Measurements from ENCODE around the gene ZBTB25.
A peak's percentile ranks its signal among the peaks of the same experiment; 100 is the strongest.

ZBTB25 gene

DNA sequence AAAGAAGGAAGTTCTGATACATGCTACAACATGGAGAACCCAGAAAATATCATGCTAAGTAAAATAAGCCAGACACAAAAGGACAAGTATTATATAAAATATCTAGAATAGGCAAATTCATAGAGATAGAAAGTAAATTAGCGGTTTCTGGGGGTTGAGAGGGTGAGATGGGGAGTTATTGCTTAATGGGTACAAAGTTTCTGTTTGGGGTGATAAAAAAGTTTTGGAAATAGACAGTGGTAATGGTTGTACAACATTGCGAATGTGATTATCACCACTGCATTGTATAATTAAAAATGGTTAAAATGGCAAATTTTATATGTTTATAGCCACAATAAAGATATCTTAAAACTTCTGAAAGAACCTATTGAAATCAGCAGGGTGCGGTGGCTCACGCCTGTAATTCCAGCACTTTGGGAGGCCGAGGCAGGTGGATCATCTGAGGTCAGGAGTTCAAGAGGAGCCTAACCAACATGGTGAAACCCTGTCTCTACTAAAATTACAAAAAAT, 15.0 kb downstream of the ZBTB25 start:
- H3K4me3 ChIP-seq (ENCODE audit: low read depth, low read length) = no peak overlapping the region

- H3K4me3 ChIP-seq (ENCODE audit: low read depth, low read length) = no peak overlapping the region
Observed at GRCh38 chr14:64478634-64479250, 24.9 kb downstream of the ZBTB25 start.

DNA sequence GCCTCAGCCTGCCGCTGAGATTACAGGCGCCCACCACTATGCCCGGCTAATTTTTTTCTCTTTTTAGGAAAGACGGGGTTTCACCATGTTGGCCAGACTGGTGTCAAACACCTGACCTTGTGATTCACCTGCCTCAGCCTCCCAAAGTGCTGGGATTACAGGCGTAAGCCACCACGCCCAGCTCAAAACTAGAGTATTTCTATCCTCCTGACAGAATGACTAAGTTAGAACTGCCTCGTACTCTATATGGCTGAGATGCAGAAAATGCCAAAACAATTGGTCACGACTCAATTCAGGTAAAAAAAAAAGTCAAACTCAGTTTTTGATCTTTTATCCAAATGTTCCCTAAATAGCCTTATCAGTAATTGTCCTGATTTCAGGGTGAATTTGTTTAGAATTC, 27.2 kb downstream of the ZBTB25 start:
- no peak overlapping the region for H3K4me3 ChIP-seq (ENCODE audit: low read depth, low read length)

GRCh38 chr14:64475585-64476273, 27.9 kb downstream of the ZBTB25 start:
- H3K4me3 ChIP-seq (ENCODE audit: low read depth, low read length) = no peak overlapping the region

DNA sequence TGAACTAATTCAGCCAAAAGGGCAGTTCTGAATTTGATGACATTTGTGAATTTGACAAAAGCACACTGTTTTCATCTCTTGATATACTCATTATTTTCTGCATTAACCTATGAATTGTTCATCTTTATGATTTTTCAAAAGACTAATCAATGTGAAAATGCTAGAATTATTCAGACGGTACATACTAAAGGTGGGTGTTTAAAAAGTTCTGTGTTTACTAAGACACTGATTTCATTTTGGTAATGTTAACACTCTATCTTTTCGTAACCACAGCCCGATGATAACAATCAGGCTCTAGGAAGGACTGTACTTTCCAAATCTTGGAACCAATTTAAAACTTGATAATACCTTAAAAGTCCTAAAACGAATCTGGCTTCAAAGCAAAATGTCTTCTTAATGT, 28.9 kb downstream of the ZBTB25 start:
- H3K4me3 ChIP-seq (ENCODE audit: low read depth, low read length) = no peak overlapping the region

GRCh38 chr14:64474041-64474440, 29.6 kb downstream of the ZBTB25 start:
- H3K4me3 ChIP-seq (ENCODE audit: low read depth, low read length) = no peak overlapping the region

DNA sequence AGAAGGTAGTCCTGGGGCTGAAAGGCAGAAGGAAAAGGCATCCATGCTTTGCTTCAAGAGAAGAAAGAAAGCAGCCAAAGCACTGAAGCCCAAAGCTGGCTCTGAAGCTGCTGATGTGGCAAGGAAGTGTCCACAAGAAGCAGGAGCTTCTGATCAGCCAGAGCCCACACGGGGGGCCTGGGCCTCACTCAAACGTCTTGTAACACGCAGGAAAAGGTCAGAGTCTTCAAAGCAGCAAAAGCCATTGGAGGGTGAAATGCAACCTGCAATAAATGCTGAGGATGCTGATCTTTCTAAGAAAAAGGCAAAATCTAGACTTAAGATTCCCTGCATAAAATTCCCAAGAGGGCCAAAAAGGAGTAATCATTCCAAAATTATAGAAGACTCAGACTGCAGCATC, 35.2 kb downstream of the ZBTB25 start:
- no peak overlapping the region for H3K4me3 ChIP-seq (ENCODE audit: low read depth, low read length)

GRCh38 chr14:64467566-64467965, 36.1 kb downstream of the ZBTB25 start:
- H3K4me3 ChIP-seq (ENCODE audit: low read depth, low read length) = no peak overlapping the region

DNA sequence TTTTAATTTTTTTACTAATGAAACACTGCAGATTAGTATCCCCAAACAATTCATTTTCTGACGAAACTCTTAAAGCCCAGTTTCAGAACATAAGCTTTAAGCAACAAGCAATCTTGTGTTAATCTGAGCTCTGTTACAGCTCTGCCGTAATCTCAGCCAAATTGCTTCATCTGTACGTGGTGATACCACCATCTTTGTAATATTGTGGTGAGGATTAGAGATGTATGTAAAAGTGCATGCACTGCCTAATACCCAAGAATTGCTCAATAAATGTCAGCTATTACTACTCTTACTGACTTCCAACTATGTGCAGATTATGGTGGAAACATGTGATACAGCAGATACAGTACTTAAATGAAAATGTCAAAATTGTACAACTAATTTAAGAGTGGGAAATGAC, 36.5 kb downstream of the ZBTB25 start:
- H3K4me3 ChIP-seq (ENCODE audit: low read depth, low read length) = no peak overlapping the region

- peak overlapping the region; percentile 71 for H3K4me3 ChIP-seq (ENCODE audit: low read depth, low read length)
Observed at GRCh38 chr14:64465831-64466554, 37.6 kb downstream of the ZBTB25 start.

DNA sequence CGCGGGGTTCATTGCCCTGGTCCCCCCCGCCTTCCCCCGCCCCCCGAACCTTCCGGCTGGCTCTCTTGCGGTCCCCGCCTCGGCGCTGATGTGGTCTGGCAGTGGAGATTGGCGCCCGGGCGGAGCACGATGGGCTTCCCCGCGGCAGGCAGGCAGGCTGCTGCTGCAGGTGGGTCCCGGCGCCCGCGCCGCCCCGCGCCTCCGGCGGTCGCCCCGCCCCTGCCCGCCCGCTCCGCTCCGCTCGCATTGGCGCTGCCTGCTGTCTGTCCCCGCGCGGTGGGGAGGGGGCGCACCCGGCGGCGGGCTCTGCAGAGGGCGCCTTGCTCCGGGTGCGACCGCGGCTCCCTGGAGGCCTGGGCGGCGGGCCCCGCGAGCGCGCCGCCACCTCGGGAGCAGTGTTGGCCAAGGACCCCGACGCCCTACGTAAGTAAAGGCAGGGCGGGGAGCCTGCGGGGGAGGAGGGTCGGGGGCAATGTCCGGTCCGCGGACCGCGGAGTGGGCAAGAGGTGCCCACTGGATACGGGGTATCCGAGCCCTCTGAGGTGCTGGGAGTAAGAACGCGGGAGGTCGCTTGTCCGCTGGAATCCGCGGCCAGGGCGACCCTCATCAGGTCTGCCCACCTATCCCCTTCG, 38.3 kb downstream of the ZBTB25 start, which contains the start of gene AKAP5:
TSS of gene AKAP5 (plus strand) at position 309 of the 632 bp plus-strand sequence. CDS start 2,896 bp downstream, outside the sequence.
- peak within 1 kb of the TSS; percentile 71 for H3K4me3 ChIP-seq (ENCODE audit: low read depth, low read length)

- H3K4me3 ChIP-seq (ENCODE audit: low read depth, low read length) = peak overlapping the region; percentile 28
Observed at GRCh38 chr14:64464651-64465050, 39.0 kb downstream of the ZBTB25 start.

- no peak overlapping the region for H3K4me3 ChIP-seq (ENCODE audit: low read depth, low read length)
Observed at GRCh38 chr14:64463873-64464272, 39.8 kb downstream of the ZBTB25 start.

- no peak overlapping the region for H3K4me3 ChIP-seq (ENCODE audit: low read depth, low read length)
Observed at GRCh38 chr14:64463195-64463594, 40.4 kb downstream of the ZBTB25 start.

DNA sequence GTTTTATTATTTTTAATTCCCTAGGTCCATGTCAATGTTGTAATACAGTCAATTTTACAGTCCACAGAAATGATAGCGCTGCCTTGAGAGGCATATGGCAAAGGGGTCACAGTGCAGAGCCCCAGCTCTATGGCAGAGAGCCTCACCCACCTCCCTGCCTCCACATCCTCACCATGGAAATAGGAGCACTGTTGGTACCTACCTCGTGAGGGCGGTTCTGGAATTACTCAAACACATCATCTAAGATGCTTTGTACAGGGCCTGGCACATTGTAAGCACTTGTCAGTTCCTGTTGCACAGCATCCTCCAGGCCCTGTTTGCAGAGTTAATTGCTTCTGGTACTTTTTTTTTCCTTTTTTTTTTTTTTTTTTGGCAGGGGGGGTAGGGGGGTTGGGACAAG, 42.4 kb downstream of the ZBTB25 start:
- H3K4me3 ChIP-seq (ENCODE audit: low read depth, low read length) = no peak overlapping the region

- H3K4me3 ChIP-seq (ENCODE audit: low read depth, low read length) = no peak overlapping the region
Observed at GRCh38 chr14:64459405-64460136, 44.1 kb downstream of the ZBTB25 start.

DNA sequence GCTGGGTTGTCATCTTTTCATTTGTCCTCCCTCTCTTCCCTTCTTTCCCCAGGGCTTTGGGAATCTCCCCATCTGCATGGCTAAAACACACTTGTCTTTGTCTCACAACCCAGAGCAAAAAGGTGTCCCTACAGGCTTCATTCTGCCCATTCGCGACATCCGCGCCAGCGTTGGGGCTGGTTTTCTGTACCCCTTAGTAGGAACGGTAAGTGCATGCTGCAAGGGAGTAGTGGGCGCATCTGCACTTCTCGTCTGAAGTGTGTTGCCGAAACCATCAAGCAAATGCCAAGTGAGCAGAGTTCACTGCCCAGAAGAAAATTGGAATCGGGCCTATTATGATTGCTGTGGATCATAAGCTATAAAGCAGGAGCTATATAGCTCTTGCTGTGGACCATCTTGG, 49.0 kb downstream of the ZBTB25 start:
- no peak overlapping the region for H3K4me3 ChIP-seq (ENCODE audit: low read depth, low read length)

GRCh38 chr14:64450255-64450654, 53.4 kb downstream of the ZBTB25 start:
- H3K4me3 ChIP-seq (ENCODE audit: low read depth, low read length) = no peak overlapping the region

GRCh38 chr14:64447876-64448670, 55.6 kb downstream of the ZBTB25 start:
- no peak overlapping the region for H3K4me3 ChIP-seq (ENCODE audit: low read depth, low read length)

Data from iPS-11a (cell line).